ENCODE results near the gene TBC1D9B.

Gene TBC1D9B

GRCh38 chr5:179816796-179817469 is 90.8 kb downstream of the TBC1D9B start:
- TF ChIP-seq, protein P1, sequence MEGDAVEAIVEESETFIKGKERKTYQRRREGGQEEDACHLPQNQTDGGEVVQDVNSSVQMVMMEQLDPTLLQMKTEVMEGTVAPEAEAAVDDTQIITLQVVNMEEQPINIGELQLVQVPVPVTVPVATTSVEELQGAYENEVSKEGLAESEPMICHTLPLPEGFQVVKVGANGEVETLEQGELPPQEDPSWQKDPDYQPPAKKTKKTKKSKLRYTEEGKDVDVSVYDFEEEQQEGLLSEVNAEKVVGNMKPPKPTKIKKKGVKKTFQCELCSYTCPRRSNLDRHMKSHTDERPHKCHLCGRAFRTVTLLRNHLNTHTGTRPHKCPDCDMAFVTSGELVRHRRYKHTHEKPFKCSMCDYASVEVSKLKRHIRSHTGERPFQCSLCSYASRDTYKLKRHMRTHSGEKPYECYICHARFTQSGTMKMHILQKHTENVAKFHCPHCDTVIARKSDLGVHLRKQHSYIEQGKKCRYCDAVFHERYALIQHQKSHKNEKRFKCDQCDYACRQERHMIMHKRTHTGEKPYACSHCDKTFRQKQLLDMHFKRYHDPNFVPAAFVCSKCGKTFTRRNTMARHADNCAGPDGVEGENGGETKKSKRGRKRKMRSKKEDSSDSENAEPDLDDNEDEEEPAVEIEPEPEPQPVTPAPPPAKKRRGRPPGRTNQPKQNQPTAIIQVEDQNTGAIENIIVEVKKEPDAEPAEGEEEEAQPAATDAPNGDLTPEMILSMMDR (IDR thresholded peaks at IDR 0.05; ENCODE audit: extremely low read depth, insufficient read depth, missing control alignments), result peak; percentile 28
- in situ Hi-C loops (cut with MboI; ENCODE audit: low pct_unique_long_range_greater_than_20kb, low sequenced_read_pairs, unreplicated experiment), result no loop called here
- DNase-seq (ENCODE audit: low spot score), result peak; percentile 43

- no peak for DNase-seq (ENCODE audit: low spot score)
- in situ Hi-C loops (cut with MboI; ENCODE audit: low pct_unique_long_range_greater_than_20kb, low sequenced_read_pairs, unreplicated experiment), result no loop called here
- TF ChIP-seq, protein P1 (IDR thresholded peaks at IDR 0.05; ENCODE audit: extremely low read depth, insufficient read depth, missing control alignments), result no peak
These were observed 91.3 kb downstream of the TBC1D9B start for GRCh38 chr5:179816401-179816795.

DNA sequence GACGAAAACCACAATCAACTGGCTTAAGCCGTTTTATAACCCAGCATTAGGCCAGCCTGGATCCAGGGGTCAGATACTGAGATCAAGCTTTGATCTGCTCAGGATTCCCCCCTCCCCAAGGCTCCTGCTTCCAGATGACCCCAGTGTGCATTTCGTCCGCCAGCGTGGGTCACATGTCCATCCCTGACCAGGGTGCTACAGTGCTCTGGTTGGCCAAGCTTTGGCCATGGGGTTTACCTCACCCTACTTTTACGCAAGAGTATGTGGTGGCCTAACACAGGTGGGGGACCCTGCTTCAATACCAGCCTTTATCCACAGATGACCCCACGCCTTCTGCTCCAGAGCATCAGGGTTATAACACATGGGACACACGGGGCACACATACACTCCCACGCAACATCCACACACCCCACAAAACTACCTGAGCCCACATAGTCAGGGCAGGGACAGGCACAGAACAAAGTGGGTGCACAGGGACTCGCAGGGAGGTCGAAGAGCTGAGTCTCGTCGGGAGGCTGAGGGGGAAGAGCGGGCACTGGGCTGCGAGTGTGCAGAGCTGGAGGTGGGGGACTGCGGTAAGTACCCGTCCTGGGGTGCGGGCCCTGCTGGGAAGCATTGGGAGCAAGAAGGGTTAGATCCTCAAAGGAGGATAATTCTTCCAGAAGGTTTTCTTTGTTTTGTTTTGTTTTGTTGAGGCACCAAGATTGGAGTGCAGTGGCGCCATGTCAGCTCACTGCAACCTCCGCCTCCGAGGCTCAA is 92.0 kb downstream of the TBC1D9B start:
- no peak for DNase-seq (ENCODE audit: low spot score)
- in situ Hi-C loops (cut with MboI; ENCODE audit: low pct_unique_long_range_greater_than_20kb, low sequenced_read_pairs, unreplicated experiment), result no loop called here
- TF ChIP-seq, protein P1 (IDR thresholded peaks at IDR 0.05; ENCODE audit: extremely low read depth, insufficient read depth, missing control alignments), result no peak

- in situ Hi-C loops (cut with MboI; ENCODE audit: low pct_unique_long_range_greater_than_20kb, low sequenced_read_pairs, unreplicated experiment), result no loop called here
- TF ChIP-seq, protein P1 (IDR thresholded peaks at IDR 0.05; ENCODE audit: extremely low read depth, insufficient read depth, missing control alignments), result no peak
- DNase-seq (ENCODE audit: low spot score), result no peak
These were observed 93.6 kb downstream of the TBC1D9B start for GRCh38 chr5:179814090-179814489.

- in situ Hi-C loops (cut with MboI; ENCODE audit: low pct_unique_long_range_greater_than_20kb, low sequenced_read_pairs, unreplicated experiment), result no loop called here
- TF ChIP-seq, protein P1 (IDR thresholded peaks at IDR 0.05; ENCODE audit: extremely low read depth, insufficient read depth, missing control alignments), result no peak
These were observed 94.6 kb downstream of the TBC1D9B start for GRCh38 chr5:179812997-179813607.

DNA sequence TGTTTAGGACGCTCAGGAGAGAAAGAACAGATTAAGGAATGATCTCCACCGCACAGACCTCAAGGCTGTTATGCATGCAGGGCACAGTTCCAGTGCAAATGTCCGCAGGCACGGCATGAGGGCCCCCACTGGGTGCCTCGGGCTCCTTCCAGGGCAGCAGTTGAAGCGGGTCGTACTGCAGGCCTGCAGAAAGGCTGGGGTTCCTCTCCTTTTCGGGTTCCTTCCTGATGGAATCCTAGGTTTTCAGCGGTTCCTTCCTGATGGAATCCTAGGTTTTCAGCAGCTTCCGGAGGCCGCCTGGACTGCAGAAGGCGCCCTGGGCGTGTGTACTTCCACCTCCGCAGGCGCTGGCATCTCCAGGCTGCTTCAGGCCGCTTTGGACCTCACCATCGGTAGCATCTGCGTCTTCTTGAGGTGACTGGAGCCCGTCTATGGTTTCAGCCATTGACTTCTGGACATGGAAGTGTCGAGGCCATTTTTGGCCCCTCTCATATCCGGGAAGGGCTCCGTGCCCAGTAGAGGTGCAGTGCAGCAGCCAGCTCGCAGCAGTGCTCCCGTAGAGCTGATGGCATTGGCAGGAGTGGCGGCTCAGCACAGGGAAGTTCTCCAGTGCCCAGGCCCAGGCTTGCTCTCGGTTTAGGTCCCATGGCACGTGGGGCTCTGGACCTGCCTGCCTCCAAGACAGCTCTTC is 95.4 kb downstream of the TBC1D9B start:
- in situ Hi-C loops (cut with MboI; ENCODE audit: low pct_unique_long_range_greater_than_20kb, low sequenced_read_pairs, unreplicated experiment), result no loop called here
- no peak for DNase-seq (ENCODE audit: low spot score)
- TF ChIP-seq, protein P1 (IDR thresholded peaks at IDR 0.05; ENCODE audit: extremely low read depth, insufficient read depth, missing control alignments), result no peak

More at GRCh38 chr5:179812997-179813607, 94.6 kb downstream of the TBC1D9B start:
- no peak for DNase-seq (ENCODE audit: low spot score)

Data from GM13977 (cell line).